ENCODE measurements around the gene HJV.
"Not testable (repeated sequence)": the region's sequence is repeated elsewhere in the genome, so short reads cannot be mapped to it uniquely, and the experiment has no call there.

The HJV gene, protein sequence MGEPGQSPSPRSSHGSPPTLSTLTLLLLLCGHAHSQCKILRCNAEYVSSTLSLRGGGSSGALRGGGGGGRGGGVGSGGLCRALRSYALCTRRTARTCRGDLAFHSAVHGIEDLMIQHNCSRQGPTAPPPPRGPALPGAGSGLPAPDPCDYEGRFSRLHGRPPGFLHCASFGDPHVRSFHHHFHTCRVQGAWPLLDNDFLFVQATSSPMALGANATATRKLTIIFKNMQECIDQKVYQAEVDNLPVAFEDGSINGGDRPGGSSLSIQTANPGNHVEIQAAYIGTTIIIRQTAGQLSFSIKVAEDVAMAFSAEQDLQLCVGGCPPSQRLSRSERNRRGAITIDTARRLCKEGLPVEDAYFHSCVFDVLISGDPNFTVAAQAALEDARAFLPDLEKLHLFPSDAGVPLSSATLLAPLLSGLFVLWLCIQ

DNA sequence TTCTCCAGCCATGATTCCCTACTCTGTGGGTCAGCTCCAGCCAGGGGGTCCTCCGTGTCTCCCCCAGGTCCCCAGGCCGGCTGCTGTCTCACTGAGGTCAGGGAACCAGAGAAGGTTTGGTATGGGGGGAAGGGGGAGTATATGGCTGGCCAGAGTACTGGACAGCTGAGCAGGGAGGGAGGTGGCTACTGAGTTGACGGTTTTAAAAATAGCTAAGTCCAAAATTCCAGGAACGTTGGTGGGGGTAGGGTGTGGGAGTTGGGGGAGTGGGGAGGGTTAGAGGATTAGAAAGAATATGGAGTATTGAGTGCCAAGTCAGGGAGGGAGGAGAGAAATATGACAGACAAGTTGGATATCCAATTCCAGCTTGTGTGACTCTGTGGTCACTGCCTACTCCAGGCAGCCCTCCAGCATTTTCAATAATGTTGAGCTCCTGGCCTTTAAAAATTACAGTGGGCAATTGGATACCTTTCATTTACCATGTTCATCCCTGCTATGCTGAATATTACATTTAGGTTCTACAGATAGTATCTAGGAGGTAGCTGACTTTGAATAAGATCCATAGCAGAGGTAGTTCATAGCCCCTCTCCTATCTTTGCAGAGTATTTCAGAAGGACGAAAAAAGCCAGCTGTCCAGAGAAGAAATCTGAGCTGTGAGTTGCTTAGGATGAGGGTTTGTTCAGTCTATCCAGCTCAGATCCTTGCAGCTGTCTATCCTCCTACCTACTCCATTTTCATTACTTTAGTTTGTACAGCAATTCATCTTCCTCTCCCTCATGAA lies at the start of gene HJV:
TSS of gene HJV (minus strand) at position 114 of the 781 bp plus-strand sequence. CDS start 1,504 bp downstream, outside the sequence.
- DNase-seq (ENCODE audit: low spot score) = no peak

DNA sequence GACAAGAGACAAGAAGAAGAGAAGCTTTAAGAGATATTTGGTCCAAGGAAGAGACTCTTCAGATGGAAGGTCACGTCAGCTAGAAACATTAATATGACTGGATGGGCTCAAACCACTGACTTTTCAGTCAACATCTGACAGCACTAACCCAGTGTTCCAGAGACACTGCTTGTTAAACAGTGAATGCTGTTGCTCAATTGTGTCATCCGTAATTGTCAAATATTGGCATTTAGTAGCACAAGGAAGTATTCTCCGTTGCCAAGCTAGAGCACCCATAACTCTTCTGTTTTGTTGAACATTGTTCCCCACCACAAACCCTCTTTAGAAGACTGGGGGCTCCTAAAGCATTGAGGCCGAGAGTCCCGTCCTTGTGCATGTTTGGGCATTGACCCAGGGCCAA lies 37.6 kb upstream of the HJV start:
- DNase-seq (ENCODE audit: low spot score) = not testable (repeated sequence)

DNA sequence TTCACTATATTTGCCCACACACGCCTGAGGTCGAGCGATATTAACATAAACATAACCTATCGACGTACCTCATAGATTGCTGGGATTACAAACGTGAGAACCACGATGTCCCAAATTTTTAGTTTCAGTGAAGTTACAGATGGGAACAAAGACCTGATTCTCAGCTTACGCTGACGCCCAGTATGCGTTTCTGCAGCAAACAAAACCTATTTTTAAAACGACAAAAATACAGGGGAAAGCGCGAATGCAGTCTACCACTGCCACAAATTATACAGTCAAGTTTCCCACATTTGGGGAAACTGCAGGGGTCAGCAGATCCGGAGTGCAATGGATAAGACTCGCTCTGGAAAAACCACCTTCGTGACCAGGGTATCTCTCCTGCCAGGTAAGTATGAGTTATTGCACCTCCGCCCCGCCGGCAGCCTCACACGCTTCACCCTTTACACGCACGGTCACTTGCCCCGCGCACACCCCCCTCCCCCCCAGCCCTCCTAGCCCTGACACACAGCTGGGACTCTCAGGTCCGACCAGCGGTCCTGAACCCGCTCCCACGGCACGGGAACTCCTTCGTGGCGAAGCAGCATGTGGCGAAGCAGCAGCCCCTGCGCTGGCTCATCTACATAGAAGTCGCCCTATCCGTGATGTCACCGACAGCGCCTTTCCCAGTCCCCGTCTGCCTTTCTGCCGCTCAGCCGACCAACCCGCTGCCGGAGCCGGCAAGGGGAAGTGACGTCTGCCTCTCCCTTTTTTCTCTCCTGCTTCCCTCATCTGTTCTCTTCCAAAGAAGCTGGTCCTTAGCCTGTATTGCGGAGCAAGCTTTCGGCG lies 30.5 kb upstream of the HJV start:
- peak; percentile 87 for DNase-seq (ENCODE audit: low spot score)

DNA sequence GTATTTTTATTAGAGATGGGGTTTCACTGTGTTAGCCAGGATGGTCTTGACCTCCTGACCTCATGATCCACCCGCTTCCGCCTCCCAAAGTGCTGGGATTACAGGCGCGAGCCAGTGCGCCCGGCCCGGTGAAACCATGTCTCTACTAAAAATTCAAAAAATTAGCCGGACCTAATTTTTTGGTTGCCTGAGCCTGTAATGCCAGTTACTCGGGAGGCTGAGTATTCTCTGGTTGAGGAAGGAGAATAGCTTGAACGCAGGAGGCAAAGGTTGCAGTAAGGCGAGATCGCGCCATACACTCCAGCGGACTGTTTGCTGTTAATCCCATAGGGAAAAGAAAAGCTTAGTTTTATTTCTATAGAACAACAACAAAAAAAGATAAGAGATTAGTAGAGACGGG lies 29.9 kb upstream of the HJV start:
- DNase-seq (ENCODE audit: low spot score) = no peak

DNA sequence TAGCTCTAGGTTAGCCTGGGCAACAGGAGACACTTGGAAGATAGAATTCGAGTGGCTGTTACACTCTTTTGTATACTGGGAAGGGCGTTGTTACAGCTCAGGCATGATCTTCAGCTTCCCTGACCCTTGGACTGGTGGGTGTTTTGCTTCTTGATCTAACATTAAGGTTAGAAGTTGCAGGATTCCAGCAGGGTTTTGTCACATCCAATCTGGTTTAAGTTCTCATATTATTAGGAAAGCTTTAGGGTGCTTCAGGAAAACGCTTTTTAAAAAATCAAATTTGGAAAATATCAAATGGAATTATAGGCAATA lies 29.1 kb upstream of the HJV start:
- DNase-seq (ENCODE audit: low spot score) = not testable (repeated sequence)

DNA sequence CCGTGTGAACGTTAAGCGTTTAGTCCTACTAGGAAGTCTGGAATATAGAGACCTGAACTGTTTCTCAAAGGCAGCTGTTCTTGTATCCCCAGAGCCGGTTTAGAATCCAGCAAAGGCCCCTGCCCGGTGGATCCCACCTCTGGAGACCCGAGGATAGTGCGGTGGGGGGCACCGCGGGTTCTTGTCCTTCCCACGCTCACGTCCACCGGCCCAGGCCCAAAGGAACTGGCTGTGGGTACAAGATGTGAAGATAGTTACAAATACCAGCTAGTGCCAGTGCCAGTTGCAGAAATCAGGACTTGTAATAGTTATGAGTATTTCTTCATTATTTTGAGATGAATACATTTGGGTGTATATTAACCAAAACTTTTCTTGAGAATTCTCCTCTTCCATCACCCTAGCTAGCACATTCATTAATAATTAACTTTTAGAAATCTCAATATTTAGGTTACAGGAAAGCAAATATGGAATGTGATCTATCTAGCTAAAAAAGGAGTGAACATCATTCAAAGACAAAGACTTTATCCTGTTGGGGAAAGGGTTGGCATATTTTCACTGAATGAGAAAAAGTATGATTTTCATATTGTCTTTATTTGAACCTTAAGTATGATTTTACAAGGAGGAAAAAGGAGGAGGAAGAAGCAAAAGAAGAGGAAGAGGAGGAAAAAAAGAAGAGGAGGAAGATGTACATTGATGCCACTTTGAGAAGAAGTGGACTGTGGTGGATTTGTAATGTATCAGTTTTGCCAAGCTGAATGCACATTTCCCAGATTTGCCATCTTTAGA lies 28.5 kb upstream of the HJV start:
- not testable (repeated sequence) for DNase-seq (ENCODE audit: low spot score)

DNA sequence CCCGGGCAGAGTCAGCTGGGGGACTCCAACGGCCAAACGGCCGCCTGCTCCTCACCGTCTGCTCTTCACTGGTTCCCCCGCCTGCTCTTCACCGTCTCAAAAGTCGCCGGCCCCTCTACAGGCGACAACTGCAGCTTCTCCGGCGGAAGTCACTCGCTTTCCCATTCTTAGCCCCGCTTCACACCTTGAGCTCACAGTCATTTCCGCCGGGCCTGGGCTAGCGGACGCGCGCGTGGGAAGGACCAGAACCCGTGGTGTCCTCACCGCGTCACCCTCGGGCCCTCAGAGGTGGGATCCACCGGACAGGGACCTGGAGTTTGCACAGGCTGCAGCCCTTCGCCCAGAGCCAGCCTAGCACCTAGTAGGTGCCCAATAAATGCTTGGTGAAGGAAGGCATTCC lies 27.9 kb upstream of the HJV start:
- DNase-seq (ENCODE audit: low spot score) = no peak

DNA sequence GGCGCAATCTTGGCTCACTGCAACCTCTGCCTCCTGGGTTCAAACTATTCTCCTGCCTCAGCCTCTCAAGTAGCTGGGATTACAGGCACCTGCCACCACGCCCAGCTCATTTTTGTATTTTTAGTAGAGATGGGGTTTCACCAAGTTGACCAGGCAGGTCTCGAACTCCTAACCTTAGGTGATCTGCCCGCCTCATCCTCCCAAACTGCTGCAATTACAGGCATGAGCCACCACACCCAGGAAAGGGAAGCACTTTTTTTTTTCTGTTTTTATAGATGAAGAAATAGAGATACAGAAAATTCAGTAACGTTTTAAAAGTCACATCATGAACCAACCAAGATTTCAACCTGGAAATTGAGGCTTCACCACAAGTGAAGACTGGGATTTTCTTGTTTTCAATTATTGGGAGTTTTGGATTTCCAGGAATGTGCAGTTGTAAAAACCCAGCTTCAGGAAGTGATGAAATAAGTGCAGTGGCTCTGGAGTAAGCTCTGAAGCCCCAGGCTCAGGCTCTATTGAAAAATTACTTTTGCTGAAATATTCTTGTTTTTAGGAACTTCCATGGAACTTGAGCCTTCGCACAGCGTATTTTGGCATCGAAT lies 27.1 kb upstream of the HJV start:
- not testable (repeated sequence) for DNase-seq (ENCODE audit: low spot score)

DNA sequence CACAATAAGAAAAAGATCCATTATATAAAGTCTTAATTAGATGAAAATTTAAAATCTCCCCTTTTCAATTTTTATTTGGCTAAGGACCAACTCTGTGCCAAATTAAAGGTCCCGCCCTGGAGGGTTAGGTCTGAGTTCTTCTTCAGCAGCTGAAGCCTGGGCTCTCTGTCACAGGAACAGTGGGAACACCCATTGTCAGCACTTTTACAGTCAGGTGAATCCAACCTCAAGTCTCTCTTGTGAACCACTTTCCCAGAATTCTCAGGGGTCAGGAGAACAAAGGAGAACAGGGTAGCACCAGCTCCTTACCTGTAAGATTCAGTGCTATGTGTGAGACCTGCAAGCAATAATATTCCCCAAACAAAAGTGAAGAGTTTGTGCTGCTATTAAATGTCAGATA lies 25.1 kb upstream of the HJV start:
- DNase-seq (ENCODE audit: low spot score) = no peak

DNA sequence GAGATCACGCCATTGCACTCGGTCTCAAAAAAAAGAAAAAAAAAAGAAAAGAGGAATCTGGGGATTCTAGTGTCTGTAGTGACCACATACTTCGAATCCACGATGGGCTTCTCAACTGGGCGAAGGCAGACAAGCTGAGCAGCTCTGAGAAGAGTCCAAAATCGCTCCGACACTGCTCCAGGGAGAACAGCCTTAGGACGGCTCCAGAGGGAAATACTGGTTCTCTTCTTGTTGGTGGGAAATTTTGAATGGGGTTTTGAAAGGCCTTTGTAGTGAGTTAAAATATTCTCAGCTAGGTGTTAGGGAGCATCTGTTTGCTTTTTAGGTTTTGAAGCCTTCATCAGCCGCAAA lies 18.3 kb upstream of the HJV start:
- DNase-seq (ENCODE audit: low spot score) = no peak

DNA sequence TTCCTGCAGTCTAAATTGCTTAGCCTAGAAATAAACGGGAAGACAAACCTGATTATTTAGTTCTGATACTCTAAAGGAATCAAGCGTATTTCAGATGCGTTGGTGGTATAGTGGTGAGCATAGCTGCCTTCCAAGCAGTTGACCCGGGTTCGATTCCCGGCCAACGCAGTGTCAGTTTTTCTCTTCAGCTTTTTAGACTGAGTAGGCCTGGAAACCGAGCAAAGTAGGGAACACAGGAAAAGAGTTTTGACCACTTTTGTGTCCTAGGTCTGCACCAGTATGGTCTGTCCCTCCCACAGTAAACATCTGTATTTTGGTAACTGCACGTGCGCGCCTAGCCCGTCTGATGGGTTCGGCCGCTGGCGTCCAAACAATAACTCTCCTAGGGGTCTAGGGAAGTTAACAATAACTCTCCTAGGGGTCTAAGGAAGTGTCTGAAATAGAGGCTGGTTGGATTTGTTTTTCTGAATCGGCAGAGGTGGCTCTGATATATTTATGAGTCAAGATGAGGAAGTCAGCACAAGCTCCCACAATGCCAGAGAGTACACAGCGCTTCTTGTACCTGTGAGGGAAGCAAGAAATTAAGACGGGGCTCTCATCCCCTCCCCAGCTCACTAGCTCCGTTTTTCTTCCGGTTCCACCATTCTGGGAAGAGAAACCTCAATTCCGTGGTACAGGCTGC lies 15.6 kb upstream of the HJV start:
- peak; percentile 89 for DNase-seq (ENCODE audit: low spot score)

DNA sequence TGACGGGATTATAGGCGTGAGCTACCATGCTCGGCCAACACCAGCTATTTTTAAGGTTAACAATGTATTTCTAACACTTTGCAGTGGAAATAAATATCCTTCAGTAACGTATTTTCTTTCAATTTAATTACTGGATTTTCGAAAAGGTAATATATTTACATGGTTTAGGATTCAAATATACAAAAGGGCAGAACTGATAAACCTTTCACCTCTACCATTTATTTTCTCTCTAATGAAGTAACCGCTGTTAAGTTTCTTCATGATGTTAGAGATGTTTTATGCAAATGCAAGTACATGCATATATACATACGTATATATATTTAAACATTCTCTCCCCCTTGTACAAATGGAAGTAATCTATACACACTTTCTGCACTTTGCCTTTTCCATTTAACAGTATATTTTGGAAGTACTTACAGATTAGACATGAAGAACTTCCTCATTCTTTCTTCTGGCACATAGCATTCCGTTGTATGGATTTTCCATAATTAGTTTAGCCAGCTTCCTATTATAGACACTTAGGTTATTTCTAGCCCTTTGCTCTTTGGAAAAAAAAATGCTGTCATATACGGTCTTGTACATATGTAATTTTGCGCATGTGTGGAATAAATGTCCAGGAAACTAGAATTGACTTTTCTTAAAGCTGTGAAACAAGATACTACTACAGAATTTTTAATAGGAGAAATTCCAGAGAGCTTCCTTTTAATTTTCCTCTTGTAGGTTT lies 14.9 kb upstream of the HJV start:
- no peak for DNase-seq (ENCODE audit: low spot score)

DNA sequence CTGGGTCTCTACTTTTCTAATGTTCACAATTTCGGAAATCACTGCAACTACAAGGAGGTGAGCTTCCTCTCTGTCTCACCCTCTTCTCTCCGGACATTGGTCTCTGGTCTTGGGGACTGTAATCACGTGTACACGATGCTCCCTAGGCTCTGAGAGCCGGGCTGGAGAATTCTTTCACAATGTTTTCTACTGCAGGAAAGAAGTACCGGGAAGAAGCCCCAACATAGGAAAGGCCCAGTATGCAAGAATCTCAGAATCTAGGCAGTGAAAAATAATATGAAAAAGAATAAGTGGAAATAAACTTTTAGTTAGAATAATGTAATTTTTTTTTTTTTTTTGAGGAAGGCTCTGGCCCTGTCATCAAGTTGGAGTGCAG lies 13.5 kb upstream of the HJV start:
- DNase-seq (ENCODE audit: low spot score) = no peak

DNA sequence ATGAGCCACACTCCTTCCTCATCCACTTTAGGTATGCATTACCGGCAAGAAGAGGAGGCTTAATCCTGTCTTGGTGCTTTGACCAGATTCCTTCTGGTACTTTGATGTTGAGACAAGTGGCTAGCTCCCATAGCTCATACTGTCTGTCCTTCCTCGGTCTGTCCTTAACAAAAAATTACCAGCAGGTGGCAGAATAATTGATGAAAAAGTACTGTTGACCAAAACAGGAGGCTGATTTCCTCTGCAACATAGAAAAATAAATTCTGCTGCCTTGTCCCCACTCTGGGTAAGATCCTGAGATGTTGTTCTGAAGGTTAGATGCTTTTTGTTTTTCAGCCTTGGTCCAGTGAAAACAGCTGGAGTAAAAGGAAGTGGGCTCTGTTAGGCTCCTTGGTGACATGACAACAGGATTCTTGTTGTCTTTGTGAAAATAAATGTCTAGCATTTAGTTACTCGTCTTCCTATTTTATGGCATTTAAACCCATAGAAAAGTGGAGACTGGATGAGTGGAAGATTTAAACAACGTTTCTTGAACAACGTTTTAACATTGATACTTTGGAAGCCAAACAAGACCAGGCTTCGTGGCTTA lies 11.2 kb upstream of the HJV start:
- peak; percentile 26 for DNase-seq (ENCODE audit: low spot score)

DNA sequence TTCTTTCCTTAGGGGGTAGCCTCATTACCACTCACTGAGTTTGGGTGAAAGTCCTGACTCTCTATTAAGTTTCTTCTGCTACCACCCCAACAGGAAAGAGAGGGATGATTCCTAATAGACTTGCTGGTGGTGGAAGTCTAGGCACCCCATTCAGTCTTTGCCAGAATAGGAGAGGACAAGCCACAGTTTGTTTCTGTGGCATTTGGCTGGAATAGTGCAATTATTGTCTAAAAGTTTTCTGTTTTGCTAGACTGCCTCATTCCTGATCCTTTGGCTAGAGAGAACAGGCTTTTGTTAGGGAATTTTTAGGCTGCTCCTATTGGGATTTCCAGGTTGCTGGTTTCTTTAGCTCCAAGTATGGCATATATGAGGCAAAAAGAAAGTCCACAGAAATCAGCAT lies 9.9 kb upstream of the HJV start:
- DNase-seq (ENCODE audit: low spot score) = no peak

DNA sequence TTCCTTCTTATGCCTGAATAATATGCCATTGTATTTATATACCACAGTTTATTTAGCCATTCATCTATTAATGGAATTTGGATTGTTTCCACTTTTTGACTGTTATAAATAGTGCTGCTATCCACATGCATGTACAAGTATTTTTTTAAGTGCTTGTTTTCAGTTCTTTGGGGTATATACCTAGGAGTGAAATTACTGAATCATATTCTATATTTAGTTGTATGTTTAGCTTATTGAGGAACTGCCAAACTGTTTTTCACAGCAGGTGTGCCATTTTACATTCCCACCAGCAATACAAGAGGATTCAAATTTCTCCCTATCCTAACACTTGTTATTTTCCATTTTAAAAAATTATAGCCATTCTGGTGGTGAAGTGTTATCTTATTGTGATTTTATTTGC lies 7.6 kb upstream of the HJV start:
- DNase-seq (ENCODE audit: low spot score) = no peak

DNA sequence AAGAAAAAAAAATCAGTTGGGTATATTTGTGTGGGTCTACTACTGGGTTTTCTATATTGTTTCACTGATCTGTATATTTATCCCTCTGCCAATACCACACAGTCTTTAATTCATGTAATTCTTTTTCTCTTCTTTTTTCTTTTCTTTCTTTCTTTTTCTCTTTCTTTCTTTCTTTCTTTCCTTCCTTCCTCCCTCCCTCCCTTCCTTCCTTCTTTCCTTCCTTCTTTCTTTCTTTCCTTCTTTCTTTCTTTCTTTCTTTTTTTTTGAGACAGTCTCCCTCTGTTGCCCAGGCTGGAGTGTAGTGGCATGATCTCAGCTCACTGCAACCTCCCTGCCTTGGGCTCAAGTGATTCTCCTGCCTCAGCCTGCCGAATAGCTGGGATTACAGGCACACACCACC lies 5.1 kb upstream of the HJV start:
- not testable (repeated sequence) for DNase-seq (ENCODE audit: low spot score)

DNA sequence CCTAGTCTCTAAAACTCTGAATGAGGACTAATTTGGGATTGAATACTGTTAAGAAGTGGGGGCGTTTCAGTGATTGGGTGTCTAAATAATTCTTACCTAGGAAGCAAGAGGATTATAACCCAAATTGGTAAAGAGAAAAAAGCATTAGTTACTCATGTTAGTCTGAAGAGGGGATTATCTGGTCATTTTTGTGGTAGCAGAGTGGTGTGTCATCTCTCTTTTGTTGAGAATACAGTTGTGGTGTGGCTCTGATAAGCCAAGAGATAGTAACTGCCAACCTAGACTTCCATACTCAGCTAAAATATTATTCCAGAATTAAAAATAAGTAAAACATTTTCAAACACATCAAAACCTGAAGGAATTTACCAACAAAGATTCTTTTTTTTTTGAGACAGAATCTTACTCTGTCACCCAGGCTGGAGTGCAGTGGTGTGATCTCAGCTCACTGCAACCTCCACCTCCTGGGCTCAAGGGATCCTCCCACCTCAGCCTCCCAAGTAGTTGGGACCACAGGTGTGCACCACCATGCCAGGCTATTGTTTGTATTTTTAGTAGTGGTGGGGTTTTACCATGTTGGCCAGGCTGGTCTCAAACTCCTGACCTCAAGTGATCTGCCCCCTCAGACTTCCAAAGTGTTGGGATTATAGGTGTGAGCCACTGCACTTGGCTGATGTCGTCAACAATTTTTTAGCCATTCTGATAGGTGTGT lies 4.4 kb upstream of the HJV start:
- DNase-seq (ENCODE audit: low spot score) = not testable (repeated sequence)

DNA sequence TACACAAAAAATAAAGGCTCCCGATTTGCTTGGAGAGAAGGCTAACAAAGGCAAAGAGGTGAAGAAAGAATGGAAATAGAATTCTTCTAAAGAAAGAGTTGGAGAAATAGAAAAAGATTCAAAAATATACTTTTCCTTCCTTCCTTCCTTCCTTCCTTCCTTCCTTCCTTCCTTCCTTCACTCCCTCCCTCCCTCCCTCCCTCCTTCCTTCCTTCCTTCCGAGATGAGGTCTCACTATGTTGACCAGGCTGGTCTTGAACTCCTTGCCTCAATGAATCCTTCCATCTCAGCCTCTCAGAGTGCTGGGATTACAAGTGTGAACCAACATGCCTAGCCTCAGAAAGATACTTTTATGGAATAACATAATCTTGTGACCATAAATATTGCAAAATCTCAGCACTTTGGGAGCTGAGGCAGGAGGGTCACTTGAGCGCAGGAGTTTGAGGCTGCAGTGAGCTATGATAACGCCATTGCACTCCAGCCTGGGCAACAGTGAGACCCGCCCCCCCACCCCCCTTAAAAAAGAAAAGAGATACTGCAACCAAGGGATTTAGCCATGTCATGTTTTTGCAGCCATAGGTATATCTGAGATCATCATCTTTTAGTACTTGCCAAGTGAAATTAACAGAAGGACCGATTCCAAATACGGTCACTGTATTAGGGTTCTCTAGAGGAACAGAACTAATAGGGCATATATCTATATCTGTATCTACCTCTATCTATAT lies 1.0 kb upstream of the HJV start:
- DNase-seq (ENCODE audit: low spot score) = no peak
